Measurements from ENCODE around the gene PLA2G4C.

The PLA2G4C gene, protein sequence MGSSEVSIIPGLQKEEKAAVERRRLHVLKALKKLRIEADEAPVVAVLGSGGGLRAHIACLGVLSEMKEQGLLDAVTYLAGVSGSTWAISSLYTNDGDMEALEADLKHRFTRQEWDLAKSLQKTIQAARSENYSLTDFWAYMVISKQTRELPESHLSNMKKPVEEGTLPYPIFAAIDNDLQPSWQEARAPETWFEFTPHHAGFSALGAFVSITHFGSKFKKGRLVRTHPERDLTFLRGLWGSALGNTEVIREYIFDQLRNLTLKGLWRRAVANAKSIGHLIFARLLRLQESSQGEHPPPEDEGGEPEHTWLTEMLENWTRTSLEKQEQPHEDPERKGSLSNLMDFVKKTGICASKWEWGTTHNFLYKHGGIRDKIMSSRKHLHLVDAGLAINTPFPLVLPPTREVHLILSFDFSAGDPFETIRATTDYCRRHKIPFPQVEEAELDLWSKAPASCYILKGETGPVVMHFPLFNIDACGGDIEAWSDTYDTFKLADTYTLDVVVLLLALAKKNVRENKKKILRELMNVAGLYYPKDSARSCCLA

DNA sequence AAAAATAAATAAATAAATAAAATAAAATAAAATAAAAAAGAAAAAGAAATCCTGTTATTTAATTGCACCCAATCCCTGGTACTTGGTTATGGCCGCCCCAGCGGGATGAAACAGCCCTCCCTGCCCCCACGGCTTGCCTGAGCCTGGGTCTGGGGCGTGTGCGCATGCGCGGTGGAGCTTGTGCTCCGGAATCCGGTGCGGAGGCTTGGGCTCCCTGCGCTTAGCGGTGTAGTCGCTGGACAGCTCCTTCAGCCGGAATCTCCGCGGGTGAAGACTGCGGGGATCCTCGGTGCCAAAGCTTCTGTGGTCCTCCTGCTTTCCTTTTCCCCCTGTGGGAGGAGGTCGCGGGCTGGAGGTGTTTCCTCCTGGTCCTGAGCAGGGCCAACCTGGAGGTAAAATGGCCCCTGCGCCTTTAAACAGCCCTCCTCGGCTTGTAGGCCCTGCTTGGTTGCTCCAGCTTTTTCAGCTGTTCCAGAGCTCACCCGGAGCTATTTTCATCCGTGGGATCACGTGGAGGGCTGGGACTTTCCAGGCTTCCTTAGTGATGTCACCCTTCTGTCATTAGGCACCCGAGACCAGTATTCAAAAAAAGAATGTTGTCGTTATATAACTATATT is at the start of gene PLA2G4C:
TSS of gene PLA2G4C (minus strand) at position 468 of the 617 bp plus-strand sequence. CDS start 4,288 bp downstream, outside the sequence.
- DNase-seq (ENCODE audit: low spot score), result peak; percentile 80

DNA sequence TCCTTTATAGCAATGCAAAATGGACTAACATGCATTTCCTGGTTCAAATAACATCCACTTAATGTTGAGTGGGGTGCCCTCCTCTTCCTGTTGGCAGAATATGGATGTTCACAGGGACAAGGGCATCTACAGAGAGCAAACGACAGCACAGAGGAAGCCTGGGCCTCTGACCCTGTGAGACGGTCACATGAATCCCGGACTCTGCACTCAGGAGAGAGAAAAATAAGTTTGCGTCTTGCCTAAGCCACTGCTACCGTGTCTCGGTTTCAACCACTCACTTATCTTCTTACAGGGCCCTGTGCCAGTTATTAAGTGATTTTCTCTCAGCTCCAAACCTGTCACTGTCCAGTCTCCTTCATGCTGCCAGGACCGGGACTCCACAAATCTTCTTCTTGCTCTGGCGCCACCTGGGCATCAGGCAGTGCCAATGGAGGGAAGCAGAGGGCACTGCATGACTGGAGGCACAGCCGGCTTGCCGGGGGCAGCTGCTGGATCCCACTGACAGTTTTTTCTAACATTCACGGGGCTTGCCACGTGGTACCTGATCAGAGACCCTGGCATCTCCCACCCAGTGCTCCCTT is 47.7 kb upstream of the PLA2G4C start:
- no peak for DNase-seq (ENCODE audit: low spot score)

DNA sequence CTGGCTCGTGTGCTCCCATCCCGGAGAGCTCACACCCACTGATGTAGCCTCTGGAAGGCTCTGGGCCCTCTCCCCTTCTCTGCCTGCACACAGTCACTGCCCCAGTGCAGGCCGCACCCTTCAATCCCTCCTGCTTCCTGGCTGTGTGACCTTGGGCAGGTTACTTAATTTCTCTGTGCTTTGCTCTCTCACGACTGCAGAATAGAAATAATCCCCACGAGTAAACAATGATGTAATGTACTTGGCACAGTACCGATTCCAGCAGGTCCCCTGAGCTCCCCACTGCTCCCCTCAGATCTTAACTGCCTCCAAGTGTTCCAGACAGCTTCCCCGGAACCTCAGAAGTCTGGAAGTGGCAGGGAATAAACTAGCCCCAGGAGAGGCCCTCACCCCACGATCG is 43.4 kb upstream of the PLA2G4C start:
- no peak for DNase-seq (ENCODE audit: low spot score)

DNA sequence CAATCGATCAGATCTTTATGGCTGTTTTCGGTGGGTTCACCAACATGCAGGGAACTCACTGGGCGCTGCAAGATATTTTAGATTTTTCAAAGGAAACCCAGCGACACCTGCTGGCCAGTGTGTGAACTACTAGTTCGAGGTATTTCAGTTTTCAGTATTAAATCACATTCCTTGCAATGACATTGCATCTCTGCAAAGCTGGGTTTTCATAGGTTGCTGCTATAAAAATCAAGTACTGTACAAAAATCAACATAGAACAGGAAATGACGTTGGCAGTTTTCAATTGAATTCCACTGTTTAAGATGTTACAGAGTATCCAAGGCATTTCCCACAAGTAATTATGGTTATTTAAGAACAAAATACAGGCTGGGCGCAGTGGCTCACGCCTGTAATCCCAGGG is 41.9 kb upstream of the PLA2G4C start:
- peak; percentile 76 for DNase-seq (ENCODE audit: low spot score)

DNA sequence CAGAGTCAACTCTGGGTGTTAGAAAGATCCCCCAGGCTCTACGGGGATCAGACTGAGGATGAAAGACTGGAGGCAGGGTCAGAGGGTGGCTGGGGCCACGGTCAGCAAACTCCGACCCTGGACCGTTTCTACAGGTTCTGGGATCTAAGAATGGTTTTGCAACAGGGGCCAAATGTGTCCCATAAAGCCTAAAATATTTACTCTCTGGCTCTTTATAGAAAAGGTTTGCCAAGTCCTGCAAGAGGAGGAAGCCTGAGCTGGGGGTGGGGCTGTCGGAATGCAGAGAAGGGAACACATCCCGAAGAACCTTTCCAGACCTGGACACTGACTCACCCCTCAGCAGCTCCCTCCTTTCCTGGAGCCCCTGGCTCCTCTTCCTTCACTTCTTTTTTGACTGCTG is 38.8 kb upstream of the PLA2G4C start:
- DNase-seq (ENCODE audit: low spot score), result no peak

DNA sequence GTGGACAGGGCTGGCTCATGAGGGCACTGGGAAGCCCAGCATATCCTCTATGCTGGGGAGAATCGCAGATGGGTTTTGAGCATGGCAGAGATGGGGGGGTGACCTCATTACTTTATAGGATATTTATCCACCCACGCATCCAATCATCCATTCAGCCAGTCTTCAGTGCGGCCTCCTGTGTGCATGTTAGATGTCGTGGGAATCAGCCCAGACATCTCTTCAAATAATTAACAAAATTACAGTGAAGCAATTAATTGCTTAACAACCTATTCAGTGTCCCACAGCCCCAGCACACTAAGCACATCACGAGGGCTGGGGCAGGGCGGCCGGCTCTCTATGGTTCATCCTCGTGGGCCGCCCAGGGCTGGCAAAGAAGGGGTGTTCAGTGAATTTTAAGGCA is 38.0 kb upstream of the PLA2G4C start:
- DNase-seq (ENCODE audit: low spot score), result no peak

DNA sequence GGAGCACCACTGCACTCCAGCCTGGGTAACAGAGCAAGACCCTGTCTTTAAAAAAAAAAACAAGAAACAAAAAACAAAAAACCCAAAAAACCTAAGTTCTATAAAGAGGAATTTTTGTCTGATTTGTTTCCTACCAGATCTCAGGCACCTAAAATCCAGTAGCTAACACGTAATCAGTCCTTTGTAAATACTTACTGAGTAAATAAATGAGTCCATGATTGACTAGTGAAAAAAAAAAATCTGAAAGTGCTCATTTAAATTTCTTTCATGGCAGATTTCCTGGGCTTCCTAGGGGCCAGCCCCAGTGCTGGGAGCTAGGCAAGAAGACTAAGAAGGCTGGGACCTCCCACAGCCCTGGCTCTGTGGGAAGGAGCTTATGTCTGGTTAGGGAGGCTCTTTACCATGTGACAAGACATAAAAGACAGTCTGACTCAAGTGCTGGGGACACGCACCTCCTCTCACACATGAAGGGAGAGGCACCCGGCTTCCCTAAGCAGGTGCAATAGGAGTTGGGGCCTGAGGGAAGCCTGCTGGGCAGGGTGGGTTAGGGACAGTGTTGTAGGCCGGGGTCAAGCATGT is 37.1 kb upstream of the PLA2G4C start:
- DNase-seq (ENCODE audit: low spot score), result no peak

DNA sequence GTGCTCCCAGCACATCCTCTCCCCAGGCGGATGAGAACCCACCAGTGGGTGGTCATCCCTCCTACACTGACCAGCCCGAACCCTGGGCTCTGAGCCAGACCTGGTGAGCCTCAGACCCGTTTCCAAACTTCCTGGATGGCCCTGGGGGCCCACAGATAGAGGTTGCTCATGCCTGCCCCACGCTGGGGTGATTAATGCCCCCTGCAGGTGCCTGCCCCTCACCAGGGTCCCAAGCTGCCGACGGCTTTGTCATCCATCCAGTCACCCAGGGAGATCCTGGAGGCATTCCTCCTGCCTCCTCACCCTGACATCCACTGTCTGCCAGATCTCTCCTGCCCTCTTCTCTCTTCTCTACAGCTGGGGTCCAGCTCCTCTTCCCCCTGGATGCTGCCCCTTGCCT is 28.4 kb upstream of the PLA2G4C start:
- DNase-seq (ENCODE audit: low spot score), result no peak

DNA sequence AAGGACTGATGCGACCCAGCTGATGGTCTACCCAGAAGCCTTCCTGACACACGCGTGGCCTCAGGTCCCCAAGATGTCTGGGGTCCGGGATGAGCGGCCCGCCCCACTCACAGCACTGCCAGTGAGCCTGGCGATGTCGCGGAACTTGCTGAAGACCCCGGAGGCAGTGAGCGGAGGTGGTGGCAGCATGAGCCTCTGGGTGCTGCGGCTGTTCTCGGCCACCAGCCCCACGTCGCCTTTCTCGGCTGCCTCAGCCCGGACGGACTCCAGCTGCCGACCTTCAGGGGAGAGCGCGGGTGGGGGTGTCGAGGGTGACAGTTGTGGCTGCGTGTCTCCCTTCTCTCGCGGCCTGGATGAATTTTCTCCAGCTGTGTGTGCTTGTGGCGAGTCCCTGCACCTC is 26.8 kb upstream of the PLA2G4C start:
- no peak for DNase-seq (ENCODE audit: low spot score)

DNA sequence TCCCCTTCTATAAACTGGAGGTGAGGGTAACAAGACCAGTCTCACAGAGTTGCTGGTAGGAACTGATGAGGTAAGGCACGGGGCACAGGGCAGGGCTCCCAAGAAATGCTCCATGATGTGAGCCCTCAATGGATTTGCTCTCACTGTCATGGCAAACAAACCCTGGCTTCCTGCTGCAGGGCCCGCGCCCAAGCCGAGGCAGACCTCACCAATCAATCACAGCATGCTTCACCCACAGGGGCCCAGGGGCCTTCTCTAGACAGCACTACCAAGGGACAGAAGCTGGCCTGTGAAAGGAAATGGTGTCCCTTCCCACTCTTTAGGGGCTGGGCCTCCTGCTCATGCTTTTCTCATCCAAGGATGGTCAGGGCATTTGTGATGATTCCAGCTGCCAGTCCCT is 25.9 kb upstream of the PLA2G4C start:
- no peak for DNase-seq (ENCODE audit: low spot score)

DNA sequence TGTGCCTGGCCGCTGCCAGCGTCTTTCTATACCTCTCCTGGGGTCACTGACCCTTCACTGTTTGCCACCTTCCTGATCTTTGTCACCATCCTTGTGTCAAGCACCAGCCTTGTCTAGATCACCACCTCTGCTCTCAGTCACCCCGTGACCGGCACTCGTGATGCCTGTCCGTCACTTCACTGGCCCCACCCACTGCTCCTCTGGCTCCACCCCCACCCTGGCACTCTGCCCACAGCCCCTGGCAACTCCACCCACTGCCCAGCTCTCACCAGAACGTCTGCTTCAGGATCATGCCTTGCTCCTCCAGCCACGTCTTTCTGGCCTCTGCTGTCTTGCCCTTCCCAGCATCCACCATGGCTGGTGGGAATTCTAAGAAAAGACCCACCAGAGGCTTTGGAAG is 24.8 kb upstream of the PLA2G4C start:
- peak; percentile 56 for DNase-seq (ENCODE audit: low spot score)

DNA sequence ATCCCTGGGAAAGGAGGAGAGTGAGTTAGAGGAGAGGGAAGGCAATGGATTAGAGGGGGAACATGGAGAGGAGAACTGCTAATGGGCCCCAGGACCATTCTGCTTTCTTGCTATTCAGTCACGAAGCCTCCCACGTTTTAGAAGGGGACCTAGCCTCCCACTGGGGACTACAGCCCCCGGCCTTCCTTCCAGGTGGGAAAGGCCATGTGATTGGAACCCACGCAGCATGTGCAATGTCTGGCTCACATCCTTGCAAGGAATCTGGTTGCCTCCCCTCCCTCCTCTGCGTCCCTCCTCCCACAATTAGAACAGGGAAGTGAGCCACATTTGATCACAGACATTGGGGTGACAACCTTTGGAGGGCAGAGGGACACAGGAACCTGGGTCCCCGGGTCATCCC is 22.5 kb upstream of the PLA2G4C start:
- no peak for DNase-seq (ENCODE audit: low spot score)

DNA sequence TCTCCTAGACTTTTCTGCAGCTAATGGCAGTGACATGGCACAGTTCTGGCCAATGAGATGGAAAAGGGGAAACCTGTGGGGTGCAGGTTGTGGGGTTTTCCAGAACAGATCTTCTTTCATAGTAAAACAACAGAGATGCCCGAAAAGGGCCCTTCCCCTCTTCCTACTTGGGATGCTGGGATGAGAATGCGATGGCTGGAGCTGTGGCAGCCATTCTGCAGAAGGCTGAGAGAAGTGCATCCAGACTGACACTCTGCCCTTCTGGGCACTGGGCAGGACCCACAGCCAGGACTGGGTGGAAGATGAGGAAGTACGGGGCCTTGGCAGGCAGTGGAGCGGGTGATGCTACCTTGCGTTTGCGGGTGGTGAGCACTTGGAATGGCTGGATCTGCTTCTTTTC is 16.9 kb upstream of the PLA2G4C start:
- DNase-seq (ENCODE audit: low spot score), result no peak

DNA sequence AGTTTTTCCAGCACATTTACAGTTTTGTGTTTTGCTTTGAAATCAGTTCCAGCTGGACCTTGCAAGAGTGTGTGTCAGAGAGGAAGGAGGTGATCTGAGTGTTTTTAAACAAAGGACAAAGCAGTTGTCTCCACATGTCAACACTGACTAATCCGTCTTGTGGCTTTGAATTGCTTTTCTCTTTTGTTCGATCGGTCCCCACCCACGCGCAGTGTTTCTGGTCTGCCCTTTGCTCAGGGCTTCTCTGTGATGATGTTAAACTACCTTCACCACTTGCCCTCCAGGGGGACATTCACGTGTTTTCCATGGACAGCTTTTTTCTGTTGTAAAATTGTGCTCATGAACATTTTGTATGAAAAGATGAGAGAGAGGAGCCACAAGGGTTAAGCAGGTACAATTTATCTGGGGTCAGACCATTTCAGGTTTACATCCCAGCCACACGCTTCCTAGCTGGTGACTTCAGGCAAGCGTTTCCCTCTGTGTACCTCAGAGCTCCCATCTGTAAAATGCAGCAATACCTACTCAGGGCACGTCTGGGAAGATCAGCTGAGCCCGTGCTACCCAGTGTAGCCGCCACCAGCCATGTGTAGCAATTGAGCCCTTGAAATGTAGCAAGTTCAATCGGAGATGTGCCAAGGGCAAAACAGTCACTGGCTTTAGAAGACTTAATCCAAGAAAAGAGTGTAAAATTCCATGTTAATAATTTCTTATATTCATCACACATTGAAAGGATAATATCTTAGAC is 13.5 kb upstream of the PLA2G4C start:
- no peak for DNase-seq (ENCODE audit: low spot score)

DNA sequence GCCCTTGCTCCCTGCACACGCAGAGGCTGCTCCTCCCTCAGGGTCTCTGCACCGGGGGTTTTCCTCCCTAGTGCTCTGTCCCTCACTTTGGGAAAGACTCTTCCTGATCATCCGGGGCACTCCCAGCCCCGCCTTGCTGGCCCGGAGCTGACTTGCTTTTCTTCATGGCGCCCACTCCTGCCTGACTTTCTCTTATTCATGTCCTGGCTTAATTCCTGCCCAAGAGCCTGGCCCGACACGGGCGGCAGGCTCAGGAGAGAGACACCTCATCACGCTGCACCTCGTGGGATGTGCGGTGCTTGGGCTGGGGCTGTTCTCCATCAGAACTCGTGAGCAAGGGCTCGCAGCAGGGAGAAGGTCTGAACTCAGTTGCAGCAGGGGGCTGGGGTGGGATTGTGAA is 11.8 kb upstream of the PLA2G4C start:
- DNase-seq (ENCODE audit: low spot score), result no peak

DNA sequence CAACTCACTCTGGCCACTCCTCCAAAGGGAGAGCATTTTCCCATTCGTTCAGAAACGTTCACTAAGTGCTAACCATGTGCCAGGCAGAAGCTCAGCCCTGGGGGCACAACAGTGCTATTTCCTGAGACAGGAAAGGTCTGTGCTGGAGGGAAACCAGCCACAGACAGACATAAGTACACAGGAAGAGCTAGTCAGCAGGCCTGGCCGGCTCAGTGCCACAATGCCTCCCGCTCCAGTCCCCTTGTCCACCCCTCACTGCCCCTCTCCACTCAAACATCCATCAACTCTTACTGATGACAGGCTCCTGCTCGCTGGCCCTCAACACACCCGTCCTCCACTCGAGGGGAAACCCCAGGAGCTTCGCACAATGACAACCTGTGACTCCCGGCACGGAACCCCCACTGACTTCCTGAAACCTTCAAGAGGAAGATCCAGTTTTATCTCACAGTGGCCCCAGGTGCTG is 11.3 kb upstream of the PLA2G4C start:
- DNase-seq (ENCODE audit: low spot score), result no peak

DNA sequence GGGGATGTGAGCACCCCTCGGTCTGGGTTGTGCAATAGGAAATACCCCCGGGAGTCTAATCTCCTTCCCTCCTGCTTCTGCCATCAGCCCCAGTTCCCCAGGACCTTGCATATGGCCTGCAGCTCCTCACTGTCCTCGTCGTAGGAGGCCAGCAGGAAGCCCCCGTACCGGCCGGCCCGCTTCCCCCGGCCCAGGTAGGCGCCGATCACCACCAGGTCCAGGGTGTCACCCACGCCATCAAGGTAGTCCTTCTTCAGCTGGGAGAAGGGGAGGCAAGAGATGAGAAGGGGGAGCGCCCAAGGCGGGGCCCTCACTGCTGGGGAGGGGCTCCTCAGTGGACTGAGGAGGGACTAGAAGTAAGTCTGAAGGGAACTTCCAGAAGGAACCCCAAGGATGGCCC is 10.4 kb upstream of the PLA2G4C start:
- no peak for DNase-seq (ENCODE audit: low spot score)

DNA sequence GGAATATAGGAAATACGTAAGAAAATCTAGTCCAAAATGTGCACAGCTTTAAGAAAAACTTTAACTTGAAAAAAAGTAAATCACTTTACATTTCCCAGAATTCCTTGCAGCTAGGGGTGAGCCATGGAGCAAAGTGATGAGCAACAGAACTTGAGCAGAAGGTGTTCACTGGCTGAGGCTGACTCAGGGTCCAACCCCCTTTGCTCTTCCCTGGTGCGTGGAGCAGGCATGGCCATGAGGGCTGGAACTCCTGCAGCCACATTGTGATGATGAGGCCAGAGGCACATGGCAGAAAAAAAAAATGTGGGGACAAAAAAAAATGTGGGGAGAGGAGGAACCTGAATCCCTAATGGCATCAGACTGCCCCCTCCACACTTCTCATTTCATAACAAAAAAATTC is 9.9 kb upstream of the PLA2G4C start:
- no peak for DNase-seq (ENCODE audit: low spot score)

DNA sequence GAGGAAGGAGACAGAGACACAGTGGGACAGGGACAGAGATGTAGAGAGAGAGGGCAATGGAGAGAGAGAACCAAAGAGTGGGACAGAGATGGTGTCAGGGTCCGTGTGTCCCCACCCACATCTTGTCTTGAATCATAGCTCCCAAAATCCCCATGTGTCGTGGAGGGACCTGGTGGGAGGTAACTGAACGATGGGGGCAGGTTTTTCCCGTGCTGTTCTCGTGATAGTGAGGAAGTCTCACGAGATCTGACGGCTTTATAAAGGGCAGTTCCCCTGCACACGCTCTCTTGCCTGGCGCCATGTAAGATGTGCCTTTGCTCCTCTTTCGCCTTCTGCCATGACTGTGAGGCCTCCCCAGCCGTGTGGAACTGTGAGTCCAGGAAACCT is 7.5 kb upstream of the PLA2G4C start:
- DNase-seq (ENCODE audit: low spot score), result no peak

DNA sequence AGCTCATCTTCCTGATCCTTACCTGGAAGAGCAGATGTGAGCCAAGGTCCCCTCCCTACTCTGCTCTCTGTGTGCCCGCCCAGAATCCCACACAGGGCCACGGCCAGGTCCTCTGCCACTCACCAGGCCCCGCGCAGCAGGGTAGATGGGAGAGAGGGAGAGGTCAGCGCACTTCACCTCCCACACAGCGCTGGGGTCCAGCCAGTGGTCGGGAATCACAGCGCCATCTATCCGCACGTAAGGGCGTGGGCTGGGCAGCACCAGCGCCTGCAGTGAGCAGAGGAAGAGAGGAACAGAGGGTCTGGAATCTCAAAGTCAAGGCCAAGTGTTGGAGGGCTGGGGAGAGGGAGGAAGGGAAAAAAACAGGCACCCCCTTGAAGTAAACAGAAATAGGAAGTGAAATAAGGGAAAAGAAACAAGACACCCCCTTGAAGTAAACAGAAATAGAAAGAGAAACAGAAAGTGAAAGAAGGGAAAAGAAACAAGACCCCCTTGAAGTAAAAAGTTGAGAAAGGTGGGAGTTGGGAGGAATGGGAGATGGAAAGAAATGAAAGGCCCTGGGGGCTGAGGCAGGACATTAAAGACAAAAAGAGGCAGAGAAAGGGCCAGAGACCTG is 7.0 kb upstream of the PLA2G4C start:
- DNase-seq (ENCODE audit: low spot score), result no peak

DNA sequence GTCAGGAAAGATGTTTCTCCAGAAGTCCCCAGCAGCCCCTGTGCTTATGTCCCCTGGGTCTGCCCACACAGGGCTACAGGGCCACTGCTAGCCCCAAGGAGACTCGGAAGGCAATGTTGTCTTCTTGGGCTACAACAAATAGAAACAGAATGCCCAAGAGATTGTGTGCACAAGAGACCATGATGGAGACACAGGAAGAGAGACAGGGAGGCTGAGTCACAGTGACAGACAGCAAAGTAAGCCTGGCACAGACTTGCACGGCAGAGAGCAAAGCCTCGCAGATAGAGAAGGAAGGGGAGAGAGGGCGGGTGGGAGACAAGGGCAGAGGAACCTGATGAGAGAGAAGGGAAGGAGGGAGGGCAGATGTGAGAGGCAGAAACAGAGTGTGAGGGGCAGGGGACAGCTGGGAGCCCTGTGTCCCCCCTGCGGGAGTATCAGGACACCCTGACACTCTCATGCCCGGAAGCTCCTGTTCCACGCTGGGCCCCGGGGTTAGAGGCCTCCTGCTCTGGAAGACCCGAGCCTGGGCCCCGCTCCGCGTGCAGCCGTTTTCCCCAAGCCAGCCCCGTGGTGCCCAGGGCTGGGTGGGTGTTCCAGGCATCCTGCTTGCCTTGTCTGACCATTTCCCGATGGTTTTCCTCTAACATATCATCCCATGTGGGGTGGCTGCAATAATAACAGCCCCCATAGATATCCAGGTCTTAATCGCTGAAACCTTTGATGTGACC is 2.7 kb upstream of the PLA2G4C start:
- no peak for DNase-seq (ENCODE audit: low spot score)

Measured in hematopoietic multipotent progenitor cell treated with erythropoietin and hydrocortisone succinate and interleukin-3 and kit ligand, for 15 days (in vitro differentiated cells).